Calu3 (cell line): Measurements from ENCODE around the gene CMTR1. TPM values are rescaled to one million over a fixed set of nuclear protein-coding genes. Genes with fewer than 3 reads are reported as not detected.
A peak's percentile ranks its signal among the peaks of the same experiment; 100 is the strongest.

Source experiments
- Bru-seq: library from RNA; stranded (reverse); fragments of 400-500 nt; gene quantifications from one replicate; lab custom pipeline; 2021; lab: Mats Ljungman, UMichigan
- BruChase-seq, 2 experiments: library from RNA; stranded (reverse); fragments of 400-500 nt; gene quantifications; one replicate each; lab custom pipeline; 2021; lab: Mats Ljungman, UMichigan
- BruUV-seq: library from RNA; stranded (reverse); fragments of 400-500 nt; replicated peaks from 2 replicates; lab custom pipeline; 2021; lab: Mats Ljungman, UMichigan
- CTCF ChIA-PET: fragments of 300-600 bp; sonication (Branson Sonifier 250); formaldehyde crosslinking; loops from one replicate; lab custom pipeline; 2022; ENCODE audit warnings: antibody characterized with exemption; lab: Charles Lee
- DNase-seq: peaks from one replicate; pipeline ENCODE4 v3.0.0; 2022
- H3K27ac Mint-ChIP-seq: one replicate; pipeline ENCODE4 v1.8.0; 2022; ENCODE audit warnings: mixed read lengths; ENCODE audit not compliant: unreplicated experiment
- H3K27me3 Mint-ChIP-seq: one replicate; pipeline ENCODE4 v1.8.0; 2022; ENCODE audit warnings: mixed read lengths; ENCODE audit not compliant: unreplicated experiment
- H3K36me3 Mint-ChIP-seq: one replicate; pipeline ENCODE4 v1.8.0; 2022; ENCODE audit warnings: mild to moderate bottlenecking, moderate library complexity, mixed read lengths; ENCODE audit not compliant: insufficient read depth, unreplicated experiment
- H3K4me1 Mint-ChIP-seq: one replicate; pipeline ENCODE4 v1.8.0; 2022; ENCODE audit warnings: mild to moderate bottlenecking, low read depth, mixed read lengths; ENCODE audit not compliant: unreplicated experiment
- H3K4me3 Mint-ChIP-seq: one replicate; pipeline ENCODE4 v1.8.0; 2022; ENCODE audit warnings: mild to moderate bottlenecking, low read depth, moderate library complexity, mixed read lengths; ENCODE audit not compliant: unreplicated experiment
- H3K9me3 Mint-ChIP-seq: one replicate; pipeline ENCODE4 v1.8.0; 2022; ENCODE audit warnings: low read depth, mixed read lengths; ENCODE audit not compliant: unreplicated experiment
- CTCF ChIP-seq: fragments of 200-600 bp; IDR thresholded peaks from one replicate; pipeline ENCODE4 v1.8.0; 2022; ENCODE audit warnings: antibody characterized with exemption; ENCODE audit not compliant: unreplicated experiment
- intact Hi-C: fragments of 100-400 bp; cut with micrococcal nuclease; formaldehyde crosslinking; loops from one replicate; pipeline ENCODE4 v1.10.0; 2022; ENCODE audit not compliant: unreplicated experiment
- long read RNA-seq: library from polyadenylated mRNA; stranded (forward); transcript quantifications from one replicate; pipeline ENCODE4 v2.0.0, GENCODE V29; 2022
- total RNA-seq: library from RNA; stranded (reverse); gene quantifications from 2 replicates; pipeline ENCODE4 v1.2.3, GENCODE V29; 2022

The CMTR1 gene
- total RNA-seq, result 50.3 and 62.5 TPM in 2 replicates
- Bru-seq, nascent RNA, result percentile 83 among the genes with signal in this experiment
- BruChase-seq, experiment 1, labeled RNA remaining after a 6-hour chase, result percentile 73 among the genes with signal in this experiment
- BruChase-seq, experiment 2, labeled RNA remaining after a 2-hour chase, result percentile 72 among the genes with signal in this experiment
- long read RNA-seq, full-length matches to known transcripts, result 12 of 29 reads
- long read RNA-seq, partial matches to known transcripts, result 15 of 29 reads
- long read RNA-seq, other reads (novel, unspliced or antisense), result 2 of 29 reads

- peaks cover 34% of the 10 kb centered on the region for H3K4me1 Mint-ChIP-seq
- CTCF ChIA-PET, result interaction anchor here (0.9 kb wide), 1 partner anchor 110 kb away, joined by 3 read pairs; no protein-coding TSS in a partner anchor
- H3K9me3 Mint-ChIP-seq, result no peaks in the 10 kb centered on the region
- intact Hi-C loops, result loop anchor here (5.0 kb wide), 1 partner anchor 51 kb away; no protein-coding TSS in a partner anchor
- peaks cover 7% of the 10 kb centered on the region for H3K27me3 Mint-ChIP-seq
- H3K27ac Mint-ChIP-seq, result peak within 1 kb of the TSS; percentile 75
- TF ChIP-seq CTCF, result no peak
- no TSS peak for BruUV-seq
- peaks cover 28% of the 10 kb centered on the region for H3K36me3 Mint-ChIP-seq
- H3K4me3 Mint-ChIP-seq, result peak within 1 kb of the TSS; percentile 87
- peak; percentile 98 for DNase-seq
These were observed at the start of gene CMTR1 for GRCh38 chr6:37432916-37433656. Gene CMTR1 (plus strand): TSS chr6:37433221. CDS start chr6:37435630, 2,409 bp downstream.

GRCh38 chr6:37388578-37388977 is 44.4 kb upstream of the CMTR1 start:
- CTCF ChIA-PET, result interaction anchor here (0.7 kb wide), 2 partner anchors 144 to 388 kb away, joined by 3 to 4 read pairs; no protein-coding TSS in a partner anchor
- Mint-ChIP-seq H3K9me3 (no peaks in the 10 kb centered on the region), H3K36me3 (no peaks in the 10 kb centered on the region), H3K27ac (no peak overlapping the region), H3K4me1 (no peaks in the 10 kb centered on the region), H3K27me3 (no peaks in the 10 kb centered on the region), H3K4me3 (no peak overlapping the region)
- intact Hi-C loops, result no loop called here
- TF ChIP-seq CTCF, result no peak
- no TSS peak for BruUV-seq
- DNase-seq, result no peak

GRCh38 chr6:37389857-37390256 is 43.2 kb upstream of the CMTR1 start:
- intact Hi-C loops, result no loop called here
- no peaks in the 10 kb centered on the region for H3K36me3 Mint-ChIP-seq
- no peak for DNase-seq
- TF ChIP-seq CTCF, result no peak
- CTCF ChIA-PET, result no interaction called here
- H3K4me1 Mint-ChIP-seq, result no peaks in the 10 kb centered on the region
- no TSS peak for BruUV-seq
- no peaks in the 10 kb centered on the region for H3K9me3 Mint-ChIP-seq
- no peak overlapping the region for H3K27ac Mint-ChIP-seq
- H3K4me3 Mint-ChIP-seq, result no peak overlapping the region
- H3K27me3 Mint-ChIP-seq, result no peaks in the 10 kb centered on the region

GRCh38 chr6:37391120-37391519 is 41.9 kb upstream of the CMTR1 start:
- H3K27ac Mint-ChIP-seq, result no peak overlapping the region
- no peak for TF ChIP-seq CTCF
- no peak for DNase-seq
- no peaks in the 10 kb centered on the region for H3K36me3 Mint-ChIP-seq
- no TSS peak for BruUV-seq
- no peak overlapping the region for H3K4me3 Mint-ChIP-seq
- CTCF ChIA-PET, result no interaction called here
- intact Hi-C loops, result no loop called here
- no peaks in the 10 kb centered on the region for H3K27me3 Mint-ChIP-seq
- H3K9me3 Mint-ChIP-seq, result no peaks in the 10 kb centered on the region
- no peaks in the 10 kb centered on the region for H3K4me1 Mint-ChIP-seq
